Upper lobe of right lung (tissue), 1 donor: ENCODE results near the gene TSNAXIP1. TPM values are rescaled to one million over a fixed set of nuclear protein-coding genes. Genes with fewer than 3 reads are reported as not detected.

Source experiments
- ATAC-seq: fragments of 200-7000 bp; cut with Tn5 transposase; one replicate; pipeline ENCODE4 v1.9.1; 2020; ENCODE audit warnings: mild to moderate bottlenecking, moderate library complexity
- DNase-seq: peaks from one replicate; pipeline ENCODE4 v3.0.0-alpha.2; 2020
- H3K27ac ChIP-seq: fragments of 200-600 bp; one replicate; pipeline ENCODE4 v1.8.0; 2022
- H3K27me3 ChIP-seq: fragments of 200-600 bp; one replicate; pipeline ENCODE4 v1.8.0; 2022; ENCODE audit warnings: mild to moderate bottlenecking
- H3K36me3 ChIP-seq: fragments of 200-600 bp; one replicate; pipeline ENCODE4 v1.8.0; 2022
- H3K4me1 ChIP-seq: fragments of 200-600 bp; one replicate; pipeline ENCODE4 v1.8.0; 2022
- H3K4me3 ChIP-seq: fragments of 200-600 bp; one replicate; pipeline ENCODE4 v1.8.0; 2022; ENCODE audit warnings: mild to moderate bottlenecking
- H3K9me3 ChIP-seq: fragments of 200-600 bp; one replicate; pipeline ENCODE4 v1.8.0; 2022
- CTCF ChIP-seq: fragments of 200-600 bp; IDR thresholded peaks from one replicate; pipeline ENCODE4 v1.8.0; 2022; ENCODE audit warnings: antibody characterized with exemption
- intact Hi-C: fragments of 100-400 bp; cut with DNase I; formaldehyde crosslinking; loops from one replicate; pipeline ENCODE4 v1.11.0; 2022
- total RNA-seq: library from RNA; stranded (reverse); fragmentation: NEBNext Ultra II Directional; extraction: Animal tissue kit (Norgen Biotek cat#: 25700); gene quantifications from one replicate; pipeline ENCODE4 v1.2.1, GENCODE V29; 2021
- donor health status: DM: no; HTN: yes; CAD: no; lungs with severe emphysema.

The TSNAXIP1 gene
- total RNA-seq, 1 donor from 2014 or later, result 0.55 TPM

- no peak for ATAC-seq
- TF ChIP-seq CTCF, result no peak
- intact Hi-C loops, result no loop called here
Measured at GRCh38 chr16:67811899-67812298, 5.2 kb downstream of the TSNAXIP1 start.

GRCh38 chr16:67814567-67814966, 7.9 kb downstream of the TSNAXIP1 start:
- Histone ChIP-seq H3K27me3 (no peaks in the 10 kb centered on the region), H3K9me3 (no peaks in the 10 kb centered on the region), H3K27ac (no peak overlapping the region), H3K36me3 (no peaks in the 10 kb centered on the region), H3K4me1 (no peaks in the 10 kb centered on the region), H3K4me3 (no peak overlapping the region)
- DNase-seq (no peak), ATAC-seq (no peak)
- intact Hi-C loops, result no loop called here
- TF ChIP-seq CTCF, result no peak

More at GRCh38 chr16:67811899-67812298, 5.2 kb downstream of the TSNAXIP1 start:
- H3K9me3 ChIP-seq, result no peaks in the 10 kb centered on the region
- DNase-seq, result no peak
- H3K27me3 ChIP-seq, result no peaks in the 10 kb centered on the region
- no peaks in the 10 kb centered on the region for H3K4me1 ChIP-seq
- H3K4me3 ChIP-seq, result no peak overlapping the region
- no peak overlapping the region for H3K27ac ChIP-seq
- H3K36me3 ChIP-seq, result no peaks in the 10 kb centered on the region

GRCh38 chr16:67820608-67821259, 14.0 kb downstream of the TSNAXIP1 start:
- no peaks in the 10 kb centered on the region for H3K27me3 ChIP-seq
- no peaks in the 10 kb centered on the region for H3K36me3 ChIP-seq
- H3K4me1 ChIP-seq, result no peaks in the 10 kb centered on the region
- no peak for DNase-seq
- intact Hi-C loops, result loop anchor here (10.0 kb wide), 1 partner anchor 104 kb away; no protein-coding TSS in a partner anchor
- TF ChIP-seq CTCF, result no peak
- no peak for ATAC-seq
- no peak overlapping the region for H3K4me3 ChIP-seq
- H3K27ac ChIP-seq, result no peak overlapping the region
- no peaks in the 10 kb centered on the region for H3K9me3 ChIP-seq

GRCh38 chr16:67822511-67822910, 15.8 kb downstream of the TSNAXIP1 start:
- no peaks in the 10 kb centered on the region for H3K4me1 ChIP-seq
- intact Hi-C loops, result loop anchor here (10.0 kb wide), 1 partner anchor 102 kb away; no protein-coding TSS in a partner anchor
- no peak overlapping the region for H3K27ac ChIP-seq
- TF ChIP-seq CTCF, result no peak
- no peak overlapping the region for H3K4me3 ChIP-seq
- no peaks in the 10 kb centered on the region for H3K27me3 ChIP-seq
- no peaks in the 10 kb centered on the region for H3K36me3 ChIP-seq
- DNase-seq (no peak), ATAC-seq (no peak)
- no peaks in the 10 kb centered on the region for H3K9me3 ChIP-seq

- DNase-seq (no peak), ATAC-seq (no peak)
- Histone ChIP-seq H3K4me3 (no peak overlapping the region), H3K36me3 (peaks cover 21% of the 10 kb centered on the region), H3K27me3 (no peaks in the 10 kb centered on the region), H3K27ac (no peak overlapping the region), H3K4me1 (no peaks in the 10 kb centered on the region), H3K9me3 (no peaks in the 10 kb centered on the region)
- intact Hi-C loops, result loop anchor here (10.0 kb wide), 1 partner anchor 100 kb away; no protein-coding TSS in a partner anchor
- no peak for TF ChIP-seq CTCF
Measured at GRCh38 chr16:67825119-67825518, 18.4 kb downstream of the TSNAXIP1 start.
